H9 (cell line): ENCODE data around the gene HIBCH. TPM values are rescaled to one million over a fixed set of nuclear protein-coding genes. Genes with fewer than 3 reads are reported as not detected.

Source experiments
- DNase-seq: peaks from one replicate; pipeline ENCODE4 v3.0.0-alpha.2; 2017
- H2AFZ ChIP-seq: one replicate; pipeline ENCODE4 v1.6.1; 2013; ENCODE audit warnings: mild to moderate bottlenecking, low read length, control low read depth, moderate library complexity
- H2AK5ac ChIP-seq: 2 replicates; pipeline ENCODE4 v1.6.1; 2013; ENCODE audit warnings: low read length, control low read depth, mixed read lengths; ENCODE audit not compliant: insufficient read length
- H2BK120ac ChIP-seq: one replicate; pipeline ENCODE4 v1.6.1; 2013; ENCODE audit warnings: low read depth, mild to moderate bottlenecking, low read length, control low read depth, inconsistent platforms; ENCODE audit not compliant: poor library complexity, severe bottlenecking
- H2BK12ac ChIP-seq: 2 replicates; pipeline ENCODE4 v1.6.1; 2013; ENCODE audit warnings: low read length, control low read depth, mixed read lengths, low read depth; ENCODE audit not compliant: insufficient read length
- H2BK15ac ChIP-seq: 2 replicates; pipeline ENCODE4 v1.6.1; 2013; ENCODE audit warnings: low read depth, low read length, control low read depth
- H2BK20ac ChIP-seq: one replicate; pipeline ENCODE4 v1.6.1; 2013; ENCODE audit warnings: low read depth, mild to moderate bottlenecking, low read length, control low read depth, inconsistent platforms; ENCODE audit not compliant: poor library complexity, severe bottlenecking
- H2BK5ac ChIP-seq: 2 replicates; pipeline ENCODE4 v1.6.1; 2013; ENCODE audit warnings: low read length, control low read depth, mixed read lengths; ENCODE audit not compliant: insufficient read length
- H3K14ac ChIP-seq: 2 replicates; pipeline ENCODE4 v1.6.1; 2013; ENCODE audit warnings: low read length, control low read depth; ENCODE audit not compliant: insufficient read depth
- H3K18ac ChIP-seq: 2 replicates; pipeline ENCODE4 v1.6.1; 2013; ENCODE audit warnings: low read depth, mild to moderate bottlenecking, mixed read lengths, low read length, control low read depth; ENCODE audit not compliant: insufficient read length
- H3K23ac ChIP-seq: 2 replicates; pipeline ENCODE4 v1.6.1; 2013; ENCODE audit warnings: low read length, control low read depth, mixed read lengths, low read depth; ENCODE audit not compliant: insufficient read length
- H3K23me2 ChIP-seq: 2 replicates; pipeline ENCODE4 v1.6.1; 2013; ENCODE audit warnings: low read depth, mild to moderate bottlenecking, mixed read lengths, low read length, control low read depth; ENCODE audit not compliant: insufficient read length, poor library complexity, severe bottlenecking
- H3K27ac ChIP-seq: 2 replicates; pipeline ENCODE4 v1.5.1; 2013; ENCODE audit warnings: low read length, control low read depth, mixed read lengths, low read depth; ENCODE audit not compliant: insufficient read length
- H3K27me3 ChIP-seq: 2 replicates; pipeline ENCODE4 v1.6.1; 2013; ENCODE audit warnings: low read length, control low read depth, inconsistent platforms; ENCODE audit not compliant: insufficient read depth
- H3K4ac ChIP-seq: 2 replicates; pipeline ENCODE4 v1.6.1; 2013; ENCODE audit warnings: low read depth, mild to moderate bottlenecking, control low read depth, inconsistent platforms, low read length, moderate library complexity
- H3K4me1 ChIP-seq: 2 replicates; pipeline ENCODE4 v1.6.1; 2013; ENCODE audit warnings: low read length, control low read depth, inconsistent platforms; ENCODE audit not compliant: insufficient read depth
- H3K4me2 ChIP-seq: 2 replicates; pipeline ENCODE4 v1.6.1; 2013; ENCODE audit warnings: low read length, control low read depth, mixed read lengths; ENCODE audit not compliant: insufficient read length, insufficient read depth
- H3K56ac ChIP-seq: 2 replicates; pipeline ENCODE4 v1.6.1; 2013; ENCODE audit warnings: low read depth, mild to moderate bottlenecking, mixed read lengths, low read length, control low read depth; ENCODE audit not compliant: insufficient read length
- H3K79me1 ChIP-seq: 2 replicates; pipeline ENCODE4 v1.6.1; 2013; ENCODE audit warnings: low read depth, mild to moderate bottlenecking, moderate library complexity, low read length, control low read depth, inconsistent platforms; ENCODE audit not compliant: insufficient read depth, poor library complexity, severe bottlenecking
- H3K79me2 ChIP-seq: 2 replicates; pipeline ENCODE4 v1.6.1; 2013; ENCODE audit warnings: low read length, control low read depth, inconsistent platforms; ENCODE audit not compliant: insufficient read depth
- H3K9ac ChIP-seq: 2 replicates; pipeline ENCODE4 v1.6.1; 2013; ENCODE audit warnings: low read length, control low read depth, mixed read lengths; ENCODE audit not compliant: insufficient read length; ENCODE audit errors: extremely low read depth
- H3K9me3 ChIP-seq: one replicate; pipeline ENCODE4 v1.6.1; 2013; ENCODE audit warnings: low read depth, low read length, inconsistent platforms; ENCODE audit not compliant: control insufficient read depth
- H3T11ph ChIP-seq: one replicate; pipeline ENCODE4 v1.6.1; 2013; ENCODE audit warnings: mild to moderate bottlenecking, low read length, control low read depth, inconsistent platforms
- H4K20me1 ChIP-seq: one replicate; pipeline ENCODE4 v1.6.1; 2013; ENCODE audit not compliant: control insufficient read depth, insufficient read length, insufficient read depth
- H4K5ac ChIP-seq: 2 replicates; pipeline ENCODE4 v1.6.1; 2013; ENCODE audit warnings: low read depth, mild to moderate bottlenecking, mixed read lengths, low read length, control low read depth; ENCODE audit not compliant: insufficient read length
- H4K8ac ChIP-seq: replicated peaks from 2 replicates; pipeline ENCODE4 v1.6.1; 2013; ENCODE audit warnings: low read length, control low read depth, mixed read lengths, low read depth; ENCODE audit not compliant: insufficient read length
- H4K91ac ChIP-seq: 2 replicates; pipeline ENCODE4 v1.6.1; 2013; ENCODE audit warnings: low read depth, mild to moderate bottlenecking, moderate library complexity, mixed read lengths, low read length, control low read depth; ENCODE audit not compliant: insufficient read length
- H3K27ac Mint-ChIP-seq, 3 experiments: 2 replicates in 2 of 3; 3 replicates in 1 of 3; pipeline ENCODE4 v1.8.0; 2020 to 2021; ENCODE audit warnings: mixed read lengths in 3 of 3, mild to moderate bottlenecking in 1 of 3, moderate library complexity in 1 of 3
- H3K27me3 Mint-ChIP-seq: 2 replicates; pipeline ENCODE4 v1.8.0; 2021; ENCODE audit warnings: low read depth, mild to moderate bottlenecking, moderate library complexity, mixed read lengths
- H3K36me3 Mint-ChIP-seq, 3 experiments: 2 replicates in 2 of 3; 3 replicates in 1 of 3; pipeline ENCODE4 v1.8.0; 2020 to 2021; ENCODE audit warnings: low read depth in 3 of 3, mixed read lengths in 3 of 3; ENCODE audit not compliant: insufficient read depth in 1 of 3
- H3K4me1 Mint-ChIP-seq, 2 experiments: 2 replicates each; pipeline ENCODE4 v1.8.0; 2020; ENCODE audit warnings: mixed read lengths in 2 of 2
- H3K4me3 Mint-ChIP-seq, 2 experiments: 2 replicates in 1 of 2; 3 replicates in 1 of 2; pipeline ENCODE4 v1.8.0; 2020 to 2021; ENCODE audit warnings: mild to moderate bottlenecking in 2 of 2, mixed read lengths in 2 of 2, moderate library complexity in 1 of 2
- H3K9me3 Mint-ChIP-seq, 2 experiments: 2 replicates in 1 of 2; 3 replicates in 1 of 2; pipeline ENCODE4 v1.8.0; 2020; ENCODE audit warnings: mild to moderate bottlenecking in 2 of 2, mixed read lengths in 2 of 2, moderate library complexity in 1 of 2
- WGBS: extraction: QIAGEN DNeasy Blood & Tissue Kit; methylation state at CpG from one replicate; pipeline ENCODE4 v1.1.7; 2013; ENCODE audit warnings: missing lambda C conversion rate, low lambda C conversion rate, mixed read lengths; ENCODE audit not compliant: insufficient read length; ENCODE audit errors: extremely low coverage; 5-methylcytosine and 5-hydroxymethylcytosine counted together
- total RNA-seq: library from RNA; stranded (reverse); gene quantifications from 2 replicates; pipeline ENCODE4 v1.2.1, GENCODE V29; 2021
- TF ChIP-seq, protein P1 (sequence below): fragments of 200-600 bp; sonication (generic); conservative IDR thresholded peaks from 3 replicates; pipeline ENCODE4 v1.8.0; 2021; ENCODE audit warnings: antibody characterized with exemption, mild to moderate bottlenecking

Gene HIBCH
- total RNA-seq, 1 experiment from 2014 or later: 28.0 TPM

DNA sequence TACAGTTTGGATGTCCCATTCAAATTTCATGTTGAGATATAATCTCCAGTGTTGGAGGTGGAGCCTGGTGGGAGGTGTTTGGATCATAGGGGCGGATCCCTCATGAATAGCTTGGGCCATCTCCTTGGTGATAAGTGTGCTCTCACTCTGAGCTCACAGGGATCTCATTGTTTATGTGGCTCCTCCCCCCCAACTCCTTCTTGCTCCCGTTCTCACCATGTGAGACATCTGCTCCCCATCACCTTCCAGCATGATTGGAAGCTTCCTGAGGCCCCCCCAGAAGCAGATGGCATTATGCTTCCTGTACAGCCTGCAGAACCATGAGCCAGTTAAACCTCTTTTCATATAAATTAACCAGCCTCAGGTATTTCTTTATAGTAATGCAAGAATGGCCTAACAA, 20.7 kb upstream of the HIBCH start:
- peaks cover 6% of the 10 kb centered on the region for H3K23me2 ChIP-seq
- Mint-ChIP-seq H3K27me3 (peaks cover 20% of the 10 kb centered on the region), H3K4me3 (peak overlapping the region in 1 of 2 experiments; percentile 60; a peak in 1 of 5 replicates), H3K9me3 (no peaks in the 10 kb centered on the region; a peak in 1 of 5 replicates), H3K36me3 (peaks cover 0 to 1% (median 0%) of the 10 kb centered on the region in 3 experiments; a peak in 1 of 7 replicates), H3K27ac (peak overlapping the region in 2 of 3 experiments; percentile 74 to 90; a peak in 3 of 7 replicates), H3K4me1 (peaks cover 15 to 18% of the 10 kb centered on the region in 2 experiments)
- H2BK5ac ChIP-seq: no peak overlapping the region
- no peak overlapping the region for H3K18ac ChIP-seq
- no peak overlapping the region for H3K23ac ChIP-seq
- no peak overlapping the region for H2BK12ac ChIP-seq
- no peak overlapping the region for H3K27ac ChIP-seq
- no peak overlapping the region for H3K4me2 ChIP-seq
- no peak overlapping the region for H2BK120ac ChIP-seq
- no peak overlapping the region for H3K4ac ChIP-seq
- peak; percentile 72 for DNase-seq
- no peak overlapping the region for H2AFZ ChIP-seq
- H3K9me3 ChIP-seq: no peaks in the 10 kb centered on the region
- no peak overlapping the region for H4K8ac ChIP-seq
- H2BK15ac ChIP-seq: no peak overlapping the region
- no peak overlapping the region for H3K9ac ChIP-seq
- no peak overlapping the region for H4K5ac ChIP-seq
- no peak overlapping the region for H3K14ac ChIP-seq
- WGBS: no CpG with 5 or more reads among the region's 2 CpGs
- no peak overlapping the region for H4K91ac ChIP-seq
- H3T11ph ChIP-seq: no peak overlapping the region
- peaks cover 2% of the 10 kb centered on the region; the same call in 1 of the 2 replicates for H3K4me1 ChIP-seq
- no peak overlapping the region for H2AK5ac ChIP-seq
- H3K56ac ChIP-seq: no peak overlapping the region
- H3K79me2 ChIP-seq: no peaks in the 10 kb centered on the region
- no peak overlapping the region for H2BK20ac ChIP-seq
- TF ChIP-seq, protein P1, sequence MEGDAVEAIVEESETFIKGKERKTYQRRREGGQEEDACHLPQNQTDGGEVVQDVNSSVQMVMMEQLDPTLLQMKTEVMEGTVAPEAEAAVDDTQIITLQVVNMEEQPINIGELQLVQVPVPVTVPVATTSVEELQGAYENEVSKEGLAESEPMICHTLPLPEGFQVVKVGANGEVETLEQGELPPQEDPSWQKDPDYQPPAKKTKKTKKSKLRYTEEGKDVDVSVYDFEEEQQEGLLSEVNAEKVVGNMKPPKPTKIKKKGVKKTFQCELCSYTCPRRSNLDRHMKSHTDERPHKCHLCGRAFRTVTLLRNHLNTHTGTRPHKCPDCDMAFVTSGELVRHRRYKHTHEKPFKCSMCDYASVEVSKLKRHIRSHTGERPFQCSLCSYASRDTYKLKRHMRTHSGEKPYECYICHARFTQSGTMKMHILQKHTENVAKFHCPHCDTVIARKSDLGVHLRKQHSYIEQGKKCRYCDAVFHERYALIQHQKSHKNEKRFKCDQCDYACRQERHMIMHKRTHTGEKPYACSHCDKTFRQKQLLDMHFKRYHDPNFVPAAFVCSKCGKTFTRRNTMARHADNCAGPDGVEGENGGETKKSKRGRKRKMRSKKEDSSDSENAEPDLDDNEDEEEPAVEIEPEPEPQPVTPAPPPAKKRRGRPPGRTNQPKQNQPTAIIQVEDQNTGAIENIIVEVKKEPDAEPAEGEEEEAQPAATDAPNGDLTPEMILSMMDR: no peak
- no peaks in the 10 kb centered on the region for H4K20me1 ChIP-seq
- H3K79me1 ChIP-seq: no peaks in the 10 kb centered on the region
- no peaks in the 10 kb centered on the region for H3K27me3 ChIP-seq
